ENCODE data around the gene CTNNA3. TPM values are rescaled to one million over a fixed set of nuclear protein-coding genes. Genes with fewer than 3 reads are reported as not detected.

CTNNA3 gene
- total and polyA plus RNA-seq, 2 donors from 2014 or later, result 0.45 to 0.72 TPM

- no peak for TF ChIP-seq CTCF (IDR thresholded peaks at IDR 0.05; ENCODE audit: borderline replicate concordance, extremely low read depth, insufficient read depth)
Measured at GRCh38 chr10:65968871-65969270, 1727.1 kb downstream of the CTNNA3 start.

GRCh38 chr10:65968437-65968836, 1727.6 kb downstream of the CTNNA3 start:
- DNase-seq, result no peak
- Histone ChIP-seq H3K9me3 (ENCODE audit: control insufficient read depth in 2 of 3, insufficient read depth in 1 of 3, low read length in 3 of 3) (no peaks in the 10 kb centered on the region), H3K27me3 (ENCODE audit: control insufficient read depth, insufficient read depth, low read length) (no peaks in the 10 kb centered on the region), H3K36me3 (ENCODE audit: control insufficient read depth in 2 of 3, insufficient read depth in 3 of 3, low read length in 3 of 3) (no peaks in the 10 kb centered on the region), H3K27ac (ENCODE audit: low read depth in 2 of 2, low read length in 2 of 2) (no peak overlapping the region), H3K4me3 (ENCODE audit: low read length in 3 of 3) (no peak overlapping the region), H3K4me1 (ENCODE audit: control insufficient read depth in 2 of 3, insufficient read depth in 2 of 3, low read depth in 1 of 3, low read length in 3 of 3) (no peaks in the 10 kb centered on the region), H3K9ac (ENCODE audit: low read length in 3 of 3) (no peak overlapping the region)
- intact Hi-C loops (cut with DNase I), result no loop called here
- TF ChIP-seq CTCF (IDR thresholded peaks at IDR 0.05; ENCODE audit: borderline replicate concordance, extremely low read depth, insufficient read depth), result no peak
- no peak for FAIRE-seq

More at GRCh38 chr10:65968871-65969270, 1727.1 kb downstream of the CTNNA3 start:
- intact Hi-C loops (cut with DNase I), result no loop called here
- no peaks in the 10 kb centered on the region for H3K27me3 ChIP-seq (ENCODE audit: control insufficient read depth, insufficient read depth, low read length)
- H3K27ac ChIP-seq (ENCODE audit: low read depth in 2 of 2, low read length in 2 of 2), result no peak overlapping the region
- H3K9ac ChIP-seq (ENCODE audit: low read length in 3 of 3), result no peak overlapping the region
- H3K4me1 ChIP-seq (ENCODE audit: control insufficient read depth in 2 of 3, insufficient read depth in 2 of 3, low read depth in 1 of 3, low read length in 3 of 3), result no peaks in the 10 kb centered on the region
- H3K4me3 ChIP-seq (ENCODE audit: low read length in 3 of 3), result no peak overlapping the region
- FAIRE-seq, result no peak
- H3K9me3 ChIP-seq (ENCODE audit: control insufficient read depth in 2 of 3, insufficient read depth in 1 of 3, low read length in 3 of 3), result no peaks in the 10 kb centered on the region
- no peak for DNase-seq
- H3K36me3 ChIP-seq (ENCODE audit: control insufficient read depth in 2 of 3, insufficient read depth in 3 of 3, low read length in 3 of 3), result no peaks in the 10 kb centered on the region

GRCh38 chr10:65964205-65964604, 1731.8 kb downstream of the CTNNA3 start:
- no peak for FAIRE-seq
- no peak overlapping the region for H3K4me3 ChIP-seq (ENCODE audit: low read length in 3 of 3)
- no peak overlapping the region for H3K9ac ChIP-seq (ENCODE audit: low read length in 3 of 3)
- no peaks in the 10 kb centered on the region for H3K27me3 ChIP-seq (ENCODE audit: control insufficient read depth, insufficient read depth, low read length)
- H3K36me3 ChIP-seq (ENCODE audit: control insufficient read depth in 2 of 3, insufficient read depth in 3 of 3, low read length in 3 of 3), result no peaks in the 10 kb centered on the region
- no peak for DNase-seq
- H3K9me3 ChIP-seq (ENCODE audit: control insufficient read depth in 2 of 3, insufficient read depth in 1 of 3, low read length in 3 of 3), result no peaks in the 10 kb centered on the region
- no peaks in the 10 kb centered on the region for H3K4me1 ChIP-seq (ENCODE audit: control insufficient read depth in 2 of 3, insufficient read depth in 2 of 3, low read depth in 1 of 3, low read length in 3 of 3)
- TF ChIP-seq CTCF (IDR thresholded peaks at IDR 0.05; ENCODE audit: borderline replicate concordance, extremely low read depth, insufficient read depth), result no peak
- intact Hi-C loops (cut with DNase I), result no loop called here
- no peak overlapping the region for H3K27ac ChIP-seq (ENCODE audit: low read depth in 2 of 2, low read length in 2 of 2)

GRCh38 chr10:65952086-65952485, 1743.9 kb downstream of the CTNNA3 start:
- intact Hi-C loops (cut with DNase I), result no loop called here
- H3K4me3 ChIP-seq (ENCODE audit: low read length in 3 of 3), result no peak overlapping the region
- FAIRE-seq, result no peak
- no peak overlapping the region for H3K9ac ChIP-seq (ENCODE audit: low read length in 3 of 3)
- H3K27me3 ChIP-seq (ENCODE audit: control insufficient read depth, insufficient read depth, low read length), result no peaks in the 10 kb centered on the region
- H3K36me3 ChIP-seq (ENCODE audit: control insufficient read depth in 2 of 3, insufficient read depth in 3 of 3, low read length in 3 of 3), result no peaks in the 10 kb centered on the region
- no peaks in the 10 kb centered on the region for H3K4me1 ChIP-seq (ENCODE audit: control insufficient read depth in 2 of 3, insufficient read depth in 2 of 3, low read depth in 1 of 3, low read length in 3 of 3)
- no peaks in the 10 kb centered on the region for H3K9me3 ChIP-seq (ENCODE audit: control insufficient read depth in 2 of 3, insufficient read depth in 1 of 3, low read length in 3 of 3)
- no peak for TF ChIP-seq CTCF (IDR thresholded peaks at IDR 0.05; ENCODE audit: borderline replicate concordance, extremely low read depth, insufficient read depth)
- H3K27ac ChIP-seq (ENCODE audit: low read depth in 2 of 2, low read length in 2 of 2), result no peak overlapping the region
- no peak for DNase-seq

Measured in kidney (tissue), 14 donors.